Activated T-cell treated with anti-CD3 and anti-CD28 coated beads, Interleukin-2, amount 50 U/mL, for 48 hours (primary cell): ENCODE results near the gene NID1.
"Not testable (repeated sequence)": the region's sequence is repeated elsewhere in the genome, so short reads cannot be mapped to it uniquely, and the experiment has no call there.

ENCODE experiments used
- DNase-seq, 2 experiments: peaks; one replicate each; pipeline ENCODE4 v3.0.0-alpha.2; 2020

NID1 gene

DNA sequence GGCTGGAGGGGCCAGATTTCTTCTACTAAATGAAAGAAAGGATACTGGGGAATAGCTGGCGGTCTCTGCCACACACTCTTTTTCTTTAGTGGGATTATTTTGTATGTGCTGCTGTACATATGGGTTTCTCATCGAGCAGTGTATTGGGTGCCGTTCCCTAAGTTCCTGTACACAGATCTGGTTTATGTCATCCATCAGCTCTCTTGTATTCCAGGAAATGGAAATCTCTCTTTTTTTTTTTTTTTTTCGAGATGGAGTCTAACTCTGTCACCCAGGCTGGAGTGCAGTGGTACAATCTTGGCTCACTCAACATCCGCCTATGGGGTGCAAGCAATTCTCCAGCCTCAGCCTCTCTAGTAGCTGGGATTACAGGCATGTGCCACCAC, 27.0 kb upstream of the NID1 start:
- DNase-seq: no peak

DNA sequence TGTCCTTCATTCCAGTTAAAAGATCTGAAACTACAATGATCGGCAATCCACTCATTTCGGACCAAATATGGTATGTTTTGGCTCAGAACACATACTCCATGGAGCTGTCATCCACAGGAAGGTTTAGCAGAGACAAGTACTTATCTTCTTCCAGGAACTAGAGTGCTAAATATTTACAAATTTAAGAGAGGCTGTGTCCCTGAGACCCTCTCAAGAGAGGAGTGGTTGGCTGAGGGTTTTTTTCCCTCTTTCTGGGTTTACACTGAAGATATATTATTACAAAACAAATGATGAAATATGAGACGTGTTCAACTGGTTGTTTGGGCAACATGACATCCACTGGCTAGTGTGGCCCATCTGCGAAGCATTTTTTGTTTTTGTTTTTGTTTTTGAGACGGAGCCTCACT, 25.9 kb upstream of the NID1 start:
- DNase-seq: no peak

DNA sequence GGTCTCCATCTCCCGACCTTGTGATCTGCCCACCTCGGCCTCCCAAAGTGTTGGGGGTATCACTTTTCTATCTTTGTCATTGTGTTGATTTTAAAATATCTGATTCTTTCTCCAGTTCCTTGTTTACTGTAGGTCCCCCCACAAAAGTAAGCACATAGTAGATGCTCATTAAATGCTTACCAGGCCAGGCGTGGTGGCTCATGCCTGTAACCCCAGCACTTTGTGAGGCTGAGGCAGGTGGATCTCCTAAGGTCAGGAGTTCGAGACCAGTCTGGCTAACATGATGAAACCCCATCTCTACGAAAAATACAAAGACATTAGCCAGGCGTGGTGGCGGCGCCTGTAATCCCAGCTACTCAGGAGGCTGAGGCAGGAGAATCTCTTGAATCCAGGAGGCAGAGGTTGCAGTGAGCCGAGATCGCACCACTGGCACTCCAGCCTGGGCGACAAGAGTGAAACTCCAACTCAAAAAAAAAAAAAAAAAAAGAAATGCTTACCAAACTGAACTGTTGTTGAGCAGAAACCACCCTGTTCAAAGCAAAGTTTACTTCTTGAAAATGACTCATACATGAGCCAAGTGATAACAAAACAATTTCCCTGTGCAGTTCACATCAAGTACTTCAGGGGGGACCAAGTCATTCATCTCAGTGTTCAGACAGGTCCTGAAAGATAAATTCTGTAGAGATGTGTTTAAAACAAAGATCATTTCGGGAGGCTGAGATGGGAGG, 24.3 kb upstream of the NID1 start:
- DNase-seq: no peak

DNA sequence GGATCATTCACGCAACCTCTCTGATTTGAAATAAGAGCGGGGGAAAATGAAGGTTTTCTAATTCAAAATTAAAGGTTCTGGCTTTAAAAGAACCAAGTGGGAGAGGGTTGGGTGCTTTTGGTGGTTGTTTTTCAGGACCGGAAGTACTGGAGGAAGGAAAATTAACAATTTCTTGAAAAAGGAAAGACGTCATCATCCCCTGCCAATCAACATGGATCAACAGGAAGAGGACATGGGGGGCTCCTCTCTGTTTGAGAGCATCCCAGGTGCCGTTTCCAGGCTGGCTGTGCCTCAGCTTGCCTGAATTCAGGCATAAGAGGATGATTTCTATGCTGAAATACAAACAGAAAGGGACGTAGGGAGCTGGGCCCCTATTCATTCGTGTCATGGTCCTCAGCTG, 21.6 kb upstream of the NID1 start:
- DNase-seq: no peak

DNA sequence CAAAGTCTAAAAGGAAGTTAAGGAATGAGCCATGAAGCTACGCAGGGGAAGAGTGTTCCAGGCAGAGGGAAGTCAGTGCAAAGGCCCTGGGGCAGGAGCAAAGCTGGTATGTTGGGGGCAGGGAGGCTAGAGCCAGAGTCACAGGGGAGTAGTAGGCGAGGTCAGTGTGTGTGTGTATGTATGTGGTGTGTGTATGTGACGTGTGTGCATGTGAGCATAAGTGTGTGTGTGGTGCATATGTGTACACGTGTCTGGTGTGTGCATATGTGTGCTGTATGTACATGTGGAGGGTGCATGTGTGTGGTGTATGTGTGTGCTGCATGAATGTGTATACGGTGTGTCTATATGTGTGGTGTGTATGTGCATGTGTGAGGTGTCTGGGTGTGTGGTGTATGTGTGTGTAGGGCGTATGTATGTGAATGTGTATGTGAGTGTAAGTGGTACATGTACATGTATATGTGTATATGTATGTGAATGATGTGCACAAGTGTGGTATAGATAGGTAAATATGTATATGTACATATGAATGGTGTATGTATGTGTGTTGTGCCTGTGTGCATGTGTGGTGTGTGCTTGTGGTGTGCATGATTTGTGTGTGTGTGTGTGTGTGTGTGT, 20.8 kb upstream of the NID1 start:
- DNase-seq: no peak

DNA sequence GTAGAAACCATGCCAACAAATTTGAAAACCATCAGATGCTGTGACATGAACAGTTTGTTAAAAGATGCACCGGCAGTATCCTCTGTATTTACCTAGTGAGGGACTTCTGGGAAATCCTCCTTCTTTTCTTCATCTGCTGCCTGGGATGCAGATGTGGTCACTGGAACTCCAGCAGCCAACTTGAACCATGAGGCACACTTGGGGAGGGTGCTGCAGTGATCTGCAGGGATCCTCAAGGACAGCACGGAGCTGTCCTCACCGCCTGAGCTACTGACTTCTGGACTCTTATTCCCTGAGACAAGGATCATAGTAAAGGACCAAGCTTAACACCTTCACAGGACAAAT, 19.5 kb upstream of the NID1 start:
- DNase-seq: no peak

DNA sequence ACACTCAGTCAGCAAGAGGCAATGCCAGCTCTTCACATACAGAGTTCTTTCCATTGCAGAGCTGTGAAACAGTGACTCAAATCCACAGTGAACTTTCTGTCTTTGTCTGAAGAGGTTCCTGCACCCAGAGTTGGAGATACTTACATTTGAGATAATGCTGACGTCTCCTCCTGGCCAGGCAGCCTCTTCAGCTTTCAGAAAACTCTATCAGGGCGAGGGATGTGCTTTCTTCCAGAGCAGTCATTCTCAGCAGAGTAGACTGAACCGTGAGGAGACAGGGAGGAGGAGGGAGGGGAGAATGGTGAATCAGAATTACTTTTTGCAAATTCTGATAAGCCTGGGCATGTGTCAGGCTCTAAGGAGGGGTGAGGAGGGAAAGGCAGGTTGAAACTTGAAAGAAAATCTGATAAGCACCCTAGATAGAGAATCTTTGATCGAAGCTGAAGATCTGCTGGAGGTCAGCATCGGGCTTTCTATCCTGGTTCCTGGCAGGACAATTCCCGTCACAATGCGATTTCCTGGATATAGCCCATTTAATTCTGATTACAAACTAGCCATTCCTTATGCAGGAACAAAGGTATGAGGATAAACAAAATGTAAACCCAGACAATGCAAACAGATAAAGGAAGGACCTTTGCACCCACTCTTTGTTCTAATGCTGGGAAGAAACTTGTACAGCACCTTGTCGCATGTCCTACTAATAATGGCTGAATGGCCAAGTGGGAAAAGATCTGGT, 18.9 kb upstream of the NID1 start:
- no peak for DNase-seq

DNA sequence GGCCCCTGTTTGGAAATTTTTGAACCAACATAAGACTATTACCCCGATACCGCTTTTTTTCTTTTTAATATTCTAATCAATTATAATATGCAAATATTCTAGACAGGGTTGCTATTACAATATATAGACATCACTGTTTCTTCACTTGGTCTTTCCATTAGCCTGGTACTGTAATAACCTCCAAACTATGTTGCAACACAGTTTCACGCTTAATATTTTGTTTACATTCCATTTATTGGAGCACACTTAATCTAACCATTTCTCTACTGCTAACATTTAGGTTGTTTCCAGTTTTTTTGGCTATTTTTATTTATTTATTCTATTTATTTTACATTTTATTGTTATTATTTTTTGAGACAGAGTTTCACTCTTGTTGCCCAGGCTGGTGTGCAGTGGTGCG, 17.6 kb upstream of the NID1 start:
- DNase-seq: no peak

DNA sequence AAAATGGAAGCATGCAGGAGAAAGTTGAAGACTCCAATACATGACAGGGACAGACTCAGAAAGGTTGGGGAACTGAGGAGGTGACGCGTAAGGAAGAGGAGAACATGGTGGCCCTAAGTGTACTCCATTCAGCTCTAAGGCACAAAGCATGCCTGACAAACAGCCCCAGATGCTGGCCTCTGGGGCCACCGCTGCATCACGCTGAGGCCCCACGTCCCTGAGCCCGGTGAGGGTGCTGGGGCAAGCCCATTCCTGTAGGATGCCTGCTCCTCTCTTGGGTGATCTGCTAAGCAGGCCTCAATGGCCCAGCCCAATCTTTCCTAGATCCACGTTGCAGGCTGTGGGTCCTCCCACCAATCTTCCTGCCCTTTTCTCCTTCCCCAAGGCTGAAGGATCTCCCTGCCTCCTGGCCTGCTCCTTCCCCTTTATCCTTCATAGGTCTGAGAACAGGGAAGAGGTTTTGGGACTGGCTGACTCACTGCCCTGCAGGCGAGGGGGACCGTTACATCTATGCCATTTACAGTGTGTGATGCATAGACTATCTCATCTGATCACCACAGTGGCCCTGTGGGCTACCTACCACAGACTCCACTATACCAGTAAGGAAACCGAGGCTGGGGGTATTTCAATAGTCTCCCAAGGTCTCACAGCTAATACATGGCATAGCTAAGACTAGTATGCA, 16.8 kb upstream of the NID1 start:
- no peak for DNase-seq

DNA sequence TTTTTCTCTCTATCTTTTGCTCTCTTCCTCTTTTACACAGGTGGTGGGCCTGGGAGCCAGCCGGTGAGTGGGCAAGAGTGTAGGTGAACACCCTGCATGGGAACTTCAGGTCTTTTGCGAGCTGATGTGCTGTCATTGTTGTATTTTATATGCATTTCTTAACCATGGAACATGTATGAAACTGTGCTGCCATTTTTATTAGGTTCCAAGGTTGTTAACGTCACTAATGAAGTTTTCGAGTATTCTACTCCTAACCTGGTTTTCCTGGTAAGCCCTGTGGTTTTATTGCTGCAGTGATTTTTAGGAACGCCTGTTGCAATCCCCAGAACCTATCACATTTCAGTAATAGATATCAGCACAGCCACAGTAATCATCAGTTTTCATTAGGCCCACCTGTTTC, 14.8 kb upstream of the NID1 start:
- DNase-seq: no peak

DNA sequence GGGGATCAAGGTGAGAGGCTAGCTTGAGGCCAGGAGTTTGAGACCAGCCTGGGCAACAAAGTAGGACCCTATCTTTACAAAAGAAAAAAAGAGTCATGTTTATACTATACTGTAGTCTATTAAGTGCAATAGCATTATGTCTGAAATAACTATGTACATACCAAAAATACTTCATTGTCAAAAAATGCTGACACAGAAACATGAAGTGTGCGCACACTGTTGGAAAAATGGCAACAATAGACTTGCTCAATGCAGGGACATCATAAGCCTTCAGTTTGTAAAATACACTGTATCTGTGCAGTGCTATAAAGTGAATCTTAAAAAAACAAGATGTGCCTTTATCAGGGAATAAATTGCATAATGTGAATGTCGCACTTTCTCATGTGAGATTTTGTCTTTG, 14.1 kb upstream of the NID1 start:
- no peak for DNase-seq

DNA sequence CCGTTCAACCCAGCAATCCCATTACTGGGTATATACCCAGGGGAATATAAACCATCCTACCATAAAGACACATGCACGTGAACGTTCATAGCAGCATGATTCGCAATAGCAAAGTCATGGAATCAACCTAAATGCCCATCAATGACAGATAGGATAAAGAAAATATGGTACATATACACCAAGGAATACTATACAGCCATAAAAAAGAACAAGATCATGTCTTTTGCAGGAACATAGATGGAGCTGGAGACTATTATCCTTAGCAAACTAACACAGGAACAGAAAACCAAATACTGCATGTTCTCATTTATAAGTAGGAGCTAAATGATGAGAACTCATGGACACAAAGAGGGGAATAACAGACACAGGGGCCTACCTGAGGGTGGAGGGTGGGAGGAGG, 13.2 kb upstream of the NID1 start:
- DNase-seq: not testable (repeated sequence)

DNA sequence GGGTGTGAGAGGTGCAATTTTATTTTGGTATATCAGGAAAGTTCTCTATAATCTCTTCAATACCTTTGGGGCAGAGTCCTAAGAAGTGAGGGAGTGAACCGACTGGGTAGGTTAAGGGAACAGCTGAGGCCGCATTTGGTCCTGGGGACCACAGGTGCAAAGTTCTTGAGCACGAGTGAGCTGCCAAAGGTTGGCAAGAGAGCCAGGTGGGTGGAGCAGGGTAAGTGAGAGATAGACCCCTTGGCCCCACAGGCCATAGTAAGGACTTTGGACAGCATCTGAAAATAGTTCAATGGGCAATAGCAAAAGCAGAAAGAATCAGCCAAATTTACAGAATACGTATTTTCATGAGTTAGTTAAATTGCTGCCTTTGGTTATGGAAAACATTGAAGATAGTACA, 11.0 kb upstream of the NID1 start:
- DNase-seq: no peak

DNA sequence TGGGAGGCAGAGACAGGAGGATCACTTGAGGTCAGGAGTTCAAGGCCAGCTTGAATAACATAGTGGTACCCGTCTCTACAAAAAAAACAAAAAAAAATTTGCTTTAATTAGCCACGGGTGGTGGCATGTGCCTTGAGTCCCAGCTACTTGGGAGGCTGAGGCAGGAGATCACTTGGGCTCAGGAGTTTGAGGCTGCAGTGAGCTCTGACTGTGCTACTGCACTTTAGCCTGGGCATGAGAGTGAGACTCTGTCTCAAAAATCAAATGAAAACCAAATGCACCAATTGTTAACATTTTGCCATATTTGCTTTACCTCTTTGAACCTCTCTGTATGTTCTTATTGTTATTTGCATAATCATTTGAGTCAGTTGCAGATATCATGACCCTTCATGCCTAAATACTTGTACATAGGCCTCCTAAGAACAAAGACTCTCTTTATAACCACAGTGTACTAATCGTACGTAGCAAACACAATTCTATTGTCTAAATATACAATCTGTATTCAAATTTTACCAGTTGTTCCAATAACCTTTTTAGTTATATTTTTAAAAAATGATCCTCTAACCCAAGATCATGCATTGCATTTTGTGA, 8.5 kb upstream of the NID1 start:
- DNase-seq: no peak

DNA sequence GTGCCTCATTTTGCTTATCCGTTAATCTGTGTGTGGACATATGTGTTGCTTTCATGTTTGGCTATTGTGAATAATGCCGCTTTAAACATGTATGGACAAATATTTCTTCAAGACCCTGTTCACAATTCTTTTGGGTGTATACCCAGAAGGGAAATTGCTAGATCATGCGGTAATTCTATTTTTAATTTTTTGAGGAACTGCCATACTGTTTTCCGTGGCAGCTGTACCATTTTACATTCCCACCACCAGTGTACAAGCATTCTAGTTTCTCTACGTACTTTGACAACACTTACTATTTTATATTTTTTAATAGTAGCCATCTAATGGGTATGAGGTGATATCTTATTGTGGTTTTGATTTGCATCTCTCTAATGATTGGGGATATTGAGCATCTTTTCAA, 7.1 kb upstream of the NID1 start:
- DNase-seq: no peak

DNA sequence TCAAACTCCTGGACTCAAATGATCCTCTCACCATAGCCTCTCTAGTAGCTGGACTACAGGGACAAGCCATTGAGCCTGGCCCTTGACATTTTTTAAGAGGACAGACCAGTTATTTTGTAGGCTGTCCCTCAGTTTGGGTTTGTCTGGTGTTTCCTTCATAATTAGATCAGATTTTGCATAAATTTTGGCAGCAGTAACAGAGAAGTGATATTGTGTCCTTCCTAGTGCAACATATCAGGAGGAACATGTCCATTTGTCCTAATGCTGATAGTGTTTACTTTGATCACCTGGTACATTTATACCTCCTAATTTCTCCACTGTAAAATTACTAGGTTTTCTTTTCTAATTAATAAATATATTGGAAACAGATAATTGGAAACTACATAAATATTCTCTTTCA, 5.9 kb upstream of the NID1 start:
- no peak for DNase-seq

DNA sequence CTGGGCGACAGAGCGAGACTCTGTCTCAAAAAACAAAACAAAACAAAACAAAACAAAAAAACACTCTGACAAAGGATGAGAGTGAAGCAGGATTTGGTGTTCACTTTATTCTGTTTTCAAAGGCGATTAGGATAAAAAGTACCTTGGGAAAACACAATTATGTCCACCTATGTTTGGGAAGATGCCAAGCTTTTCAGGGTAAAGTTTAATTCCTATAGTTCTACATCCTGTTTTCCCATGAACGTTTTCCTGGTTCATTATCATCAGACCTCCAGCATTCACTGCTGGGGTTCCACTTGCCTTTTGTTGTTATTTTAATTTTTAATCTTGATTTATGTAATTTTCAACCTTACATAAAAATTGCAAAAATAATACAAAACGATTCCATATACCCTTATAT, 4.9 kb upstream of the NID1 start:
- no peak for DNase-seq

DNA sequence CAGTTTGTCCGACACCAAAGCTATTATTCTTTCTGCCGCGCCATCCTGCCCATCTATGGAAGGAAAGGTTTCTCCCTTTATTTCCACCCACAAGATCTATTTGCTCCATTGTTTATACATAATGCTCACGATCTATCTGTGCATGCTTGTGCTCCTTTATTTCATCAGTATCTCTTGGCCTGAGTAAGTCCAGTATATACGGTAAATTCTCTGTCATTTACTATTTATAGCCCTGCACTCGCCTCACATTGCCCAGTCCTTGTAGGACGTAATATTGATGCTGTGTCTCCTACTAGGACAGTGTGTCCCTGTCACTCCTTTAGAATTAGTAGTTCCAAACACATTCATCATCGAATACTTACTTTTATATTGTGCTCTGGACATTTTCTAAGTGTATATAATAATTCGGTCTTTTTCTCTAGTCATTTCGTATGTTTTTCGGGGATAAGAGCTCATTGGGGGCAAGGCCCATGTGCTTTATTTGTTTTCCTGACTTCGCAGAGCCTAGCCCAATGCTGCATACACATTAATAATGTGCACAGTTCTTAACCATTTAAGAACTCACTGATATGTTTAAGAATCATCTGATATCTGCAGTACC, 3.1 kb upstream of the NID1 start:
- DNase-seq: no peak

DNA sequence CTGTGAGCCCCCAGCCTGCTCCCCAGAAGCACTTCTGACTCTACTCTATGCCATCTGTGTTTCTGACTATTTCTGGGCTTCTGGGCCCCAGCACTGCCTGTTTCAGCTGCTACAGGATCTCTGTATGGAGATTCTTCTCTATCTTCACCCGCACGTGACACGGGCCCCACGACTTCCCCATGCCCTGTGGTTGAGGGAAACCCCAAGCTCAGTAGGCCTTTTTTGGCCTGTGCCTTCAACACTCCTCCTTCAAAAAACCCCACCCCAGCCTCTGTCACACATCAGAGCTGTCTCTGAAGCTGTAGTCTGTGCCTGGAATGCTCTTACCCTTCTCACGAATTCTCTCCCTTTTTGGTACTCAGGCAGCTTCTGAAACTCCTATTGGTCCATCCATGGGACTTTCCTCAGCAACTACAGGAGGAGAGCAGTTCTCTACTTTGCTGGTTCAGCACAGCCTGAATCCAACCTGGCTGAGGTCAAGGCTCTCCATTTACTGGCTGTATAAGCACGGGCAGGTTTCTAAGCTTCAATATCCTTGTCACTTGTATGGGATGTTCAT, 2.0 kb upstream of the NID1 start:
- DNase-seq: peak; percentile 54 to 64

DNA sequence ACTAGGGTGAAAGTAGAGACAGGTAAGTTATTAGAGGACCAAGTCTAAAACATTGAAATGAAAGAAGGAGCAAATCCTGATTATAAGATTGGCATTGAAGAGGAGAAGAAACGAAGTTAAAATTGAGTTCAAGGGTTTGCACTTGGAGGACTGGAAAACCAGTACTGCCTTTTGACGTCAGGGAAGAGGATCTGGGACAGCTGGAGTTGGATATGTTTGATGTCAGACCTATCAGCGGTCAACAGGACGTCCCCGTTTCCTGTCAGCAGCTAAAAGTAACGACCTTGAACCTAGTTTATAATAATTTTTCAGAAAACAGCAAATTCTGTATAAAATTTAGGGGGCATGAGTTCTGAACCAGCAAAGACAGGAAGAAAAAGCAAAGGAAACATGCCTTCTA, 1.2 kb upstream of the NID1 start:
- DNase-seq: no peak

DNA sequence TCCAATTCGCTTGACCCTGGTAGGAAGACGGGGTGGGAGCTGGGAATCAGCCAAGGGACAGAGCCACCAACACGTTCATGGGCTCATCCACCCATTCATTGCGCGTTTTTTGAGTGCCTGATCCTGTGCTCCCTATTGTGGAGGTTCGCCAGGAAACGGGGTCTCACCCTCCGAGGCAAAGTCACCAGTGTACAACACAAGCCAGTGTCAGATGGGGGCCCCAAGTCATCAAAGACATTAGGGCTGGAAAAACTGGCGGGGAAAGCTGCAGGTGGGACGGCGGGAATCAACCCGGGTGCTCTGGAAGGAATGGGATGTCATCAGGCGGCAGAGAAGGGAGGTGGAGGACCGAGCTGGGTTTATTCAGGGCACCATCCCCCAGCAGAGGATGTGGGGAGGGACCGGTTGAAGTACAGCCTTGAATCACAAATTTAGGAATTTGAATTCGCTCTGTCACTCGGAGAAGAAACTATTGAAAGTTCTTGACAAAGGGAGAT, 667 bp upstream of the NID1 start:
- no peak for DNase-seq

DNA sequence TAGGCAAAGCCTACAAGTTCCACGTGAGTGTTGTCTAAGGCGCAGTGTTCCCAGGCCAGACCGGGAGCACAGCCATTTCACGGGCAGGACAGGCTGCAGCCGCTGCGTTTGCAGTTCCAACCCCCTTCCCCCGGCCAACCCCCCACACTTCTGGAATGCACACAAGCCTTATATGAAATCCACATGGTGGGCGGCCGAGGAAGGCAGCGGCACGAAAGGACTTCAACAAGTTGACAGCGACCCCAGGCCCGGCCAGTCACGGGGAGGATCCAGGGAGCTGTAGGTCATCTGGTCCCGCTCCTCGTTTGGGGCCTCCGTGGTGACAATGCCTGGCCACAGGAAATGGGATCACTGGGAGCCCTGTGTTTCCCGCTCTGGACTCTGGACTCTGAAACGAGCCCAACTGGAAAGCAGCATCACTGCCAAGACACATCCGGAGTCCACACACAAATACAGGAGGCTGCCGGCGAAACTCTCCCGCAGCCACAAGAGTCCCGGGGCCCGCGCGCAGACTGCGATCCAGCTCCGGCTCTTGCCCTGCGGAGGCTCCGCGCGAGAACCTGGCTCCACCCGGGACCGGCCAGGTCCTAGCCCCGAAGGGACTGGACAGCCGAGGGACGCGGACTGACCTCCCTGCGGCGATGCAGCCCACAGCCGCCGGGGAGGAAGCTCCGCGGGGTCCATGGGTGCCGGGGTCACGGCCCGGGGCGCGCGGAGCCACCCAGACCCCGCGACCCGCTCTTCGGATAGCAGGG, 794 bp downstream of the NID1 start:
- peak; percentile 28 to 46 for DNase-seq
